H1 (cell line): ENCODE measurements around the gene PTPRD.

ENCODE experiments used
- ATF3 ChIP-seq: IDR thresholded peaks from 2 replicates; pipeline ENCODE4 v1.6.1; 2011; ENCODE audit warnings: low read depth, mild to moderate bottlenecking, low read length; ENCODE audit not compliant: insufficient read depth
- CTCF ChIP-seq, 3 experiments: IDR thresholded peaks; 1 replicate in 2 of 3; 2 replicates in 1 of 3; pipeline versions ENCODE4 v1.5.1 to v1.6.1; 2011; ENCODE audit warnings: low read length in 3 of 3, mild to moderate bottlenecking in 3 of 3, inconsistent platforms in 2 of 3, low read depth in 1 of 3, moderate library complexity in 1 of 3; ENCODE audit not compliant: insufficient read depth in 1 of 3; ENCODE audit errors: control extremely low read depth in 1 of 3
- RAD21 ChIP-seq, 2 experiments: IDR thresholded peaks in 1 of 2; conservative IDR thresholded peaks in 1 of 2; 2 replicates each; pipeline ENCODE4 v1.6.1; 2011; ENCODE audit warnings: low read depth in 2 of 2, low read length in 2 of 2, improper control_type of control experiment in 1 of 2, inconsistent platforms in 1 of 2, mild to moderate bottlenecking in 1 of 2, moderate library complexity in 1 of 2
- SRF ChIP-seq: IDR thresholded peaks from 2 replicates; pipeline ENCODE4 v1.6.1; 2011; ENCODE audit warnings: mild to moderate bottlenecking, low read depth, low read length, moderate library complexity

GRCh38 chr9:9783711-9784110, 829.1 kb downstream of the PTPRD start:
- TF ChIP-seq RAD21 (IDR thresholded peaks at IDR 0.05 in 1 of 2, conservative IDR thresholded peaks at IDR 0.05 in 1 of 2; ENCODE audit: low read depth in 2 of 2, low read length in 2 of 2) (no peak), CTCF (IDR thresholded peaks at IDR 0.05; ENCODE audit: control extremely low read depth in 1 of 3, insufficient read depth in 1 of 3, low read depth in 1 of 3, low read length in 3 of 3) (no peak), SRF (no peak), ATF3 (no peak)
